HL-60 (cell line): ENCODE data around the gene DYNC1LI1.
"Not testable (repeated sequence)": the region's sequence is repeated elsewhere in the genome, so short reads cannot be mapped to it uniquely, and the experiment has no call there.

Experiments
- DNase-seq, 2 experiments: peaks; one replicate each; pipeline ENCODE4 v3.0.0-alpha.2; 2010 to 2020; ENCODE audit warnings: low read depth in 1 of 2, low spot score in 1 of 2
- H3K27ac ChIP-seq: fragments of 250-450 bp; sonication (Bioruptor Pico); replicated peaks from 2 replicates; pipeline ENCODE4 v1.5.1; 2020; ENCODE audit warnings: mild to moderate bottlenecking, moderate library complexity
- H3K27me3 ChIP-seq: fragments of 250-450 bp; sonication (Bioruptor Pico); 2 replicates; pipeline ENCODE4 v1.5.1; 2021; ENCODE audit warnings: mild to moderate bottlenecking, moderate library complexity; ENCODE audit not compliant: insufficient read depth, poor library complexity, severe bottlenecking
- H3K4me3 ChIP-seq: replicated peaks from 2 replicates; pipeline ENCODE4 v1.5.1; 2011; ENCODE audit warnings: mild to moderate bottlenecking, control low read depth, low read length; ENCODE audit not compliant: insufficient read depth
- GABPA ChIP-seq: IDR thresholded peaks from 2 replicates; pipeline ENCODE4 v1.6.1; 2012; ENCODE audit warnings: low read depth
- POLR2AphosphoS5 ChIP-seq: IDR thresholded peaks from 2 replicates; pipeline ENCODE4 v1.6.1; 2012; ENCODE audit warnings: low read depth
- SPI1 ChIP-seq: IDR thresholded peaks from 2 replicates; pipeline ENCODE4 v1.6.1; 2012; ENCODE audit warnings: low read depth, mild to moderate bottlenecking, borderline replicate concordance
- TF ChIP-seq, protein P1 (sequence below): IDR thresholded peaks from 2 replicates; pipeline ENCODE4 v1.6.1; 2012; ENCODE audit warnings: low read depth; ENCODE audit not compliant: insufficient replicate concordance
- TF ChIP-seq, protein P2 (sequence below): IDR thresholded peaks from one replicate; pipeline ENCODE4 v1.5.1; 2011; ENCODE audit warnings: low read length, control low read depth, inconsistent platforms; ENCODE audit not compliant: insufficient read depth

DYNC1LI1 gene

DNA sequence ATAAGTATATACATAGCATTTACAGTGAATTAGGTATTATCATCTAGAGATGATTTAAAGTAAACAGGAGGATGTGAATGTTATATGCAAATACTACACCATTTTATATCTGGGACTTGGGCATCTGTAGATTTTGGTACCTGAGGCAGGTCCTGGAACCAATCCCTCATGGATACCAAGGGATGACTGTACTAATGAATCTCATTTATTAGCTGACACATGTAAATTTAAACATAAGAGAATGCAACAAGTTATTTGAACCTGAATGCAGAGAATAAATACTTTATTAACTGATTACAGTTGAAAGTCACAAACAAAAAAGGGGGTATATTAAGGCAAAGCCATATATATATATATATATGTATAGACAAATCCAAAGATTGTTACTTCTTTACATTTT, 44.9 kb downstream of the DYNC1LI1 start:
- Histone ChIP-seq H3K4me3 (no peak overlapping the region), H3K27ac (no peak overlapping the region), H3K27me3 (no peaks in the 10 kb centered on the region)
- TF ChIP-seq SPI1: no peak
- TF ChIP-seq GABPA: no peak
- TF ChIP-seq, protein P1, sequence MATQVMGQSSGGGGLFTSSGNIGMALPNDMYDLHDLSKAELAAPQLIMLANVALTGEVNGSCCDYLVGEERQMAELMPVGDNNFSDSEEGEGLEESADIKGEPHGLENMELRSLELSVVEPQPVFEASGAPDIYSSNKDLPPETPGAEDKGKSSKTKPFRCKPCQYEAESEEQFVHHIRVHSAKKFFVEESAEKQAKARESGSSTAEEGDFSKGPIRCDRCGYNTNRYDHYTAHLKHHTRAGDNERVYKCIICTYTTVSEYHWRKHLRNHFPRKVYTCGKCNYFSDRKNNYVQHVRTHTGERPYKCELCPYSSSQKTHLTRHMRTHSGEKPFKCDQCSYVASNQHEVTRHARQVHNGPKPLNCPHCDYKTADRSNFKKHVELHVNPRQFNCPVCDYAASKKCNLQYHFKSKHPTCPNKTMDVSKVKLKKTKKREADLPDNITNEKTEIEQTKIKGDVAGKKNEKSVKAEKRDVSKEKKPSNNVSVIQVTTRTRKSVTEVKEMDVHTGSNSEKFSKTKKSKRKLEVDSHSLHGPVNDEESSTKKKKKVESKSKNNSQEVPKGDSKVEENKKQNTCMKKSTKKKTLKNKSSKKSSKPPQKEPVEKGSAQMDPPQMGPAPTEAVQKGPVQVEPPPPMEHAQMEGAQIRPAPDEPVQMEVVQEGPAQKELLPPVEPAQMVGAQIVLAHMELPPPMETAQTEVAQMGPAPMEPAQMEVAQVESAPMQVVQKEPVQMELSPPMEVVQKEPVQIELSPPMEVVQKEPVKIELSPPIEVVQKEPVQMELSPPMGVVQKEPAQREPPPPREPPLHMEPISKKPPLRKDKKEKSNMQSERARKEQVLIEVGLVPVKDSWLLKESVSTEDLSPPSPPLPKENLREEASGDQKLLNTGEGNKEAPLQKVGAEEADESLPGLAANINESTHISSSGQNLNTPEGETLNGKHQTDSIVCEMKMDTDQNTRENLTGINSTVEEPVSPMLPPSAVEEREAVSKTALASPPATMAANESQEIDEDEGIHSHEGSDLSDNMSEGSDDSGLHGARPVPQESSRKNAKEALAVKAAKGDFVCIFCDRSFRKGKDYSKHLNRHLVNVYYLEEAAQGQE: no peak
- TF ChIP-seq, protein P2, sequence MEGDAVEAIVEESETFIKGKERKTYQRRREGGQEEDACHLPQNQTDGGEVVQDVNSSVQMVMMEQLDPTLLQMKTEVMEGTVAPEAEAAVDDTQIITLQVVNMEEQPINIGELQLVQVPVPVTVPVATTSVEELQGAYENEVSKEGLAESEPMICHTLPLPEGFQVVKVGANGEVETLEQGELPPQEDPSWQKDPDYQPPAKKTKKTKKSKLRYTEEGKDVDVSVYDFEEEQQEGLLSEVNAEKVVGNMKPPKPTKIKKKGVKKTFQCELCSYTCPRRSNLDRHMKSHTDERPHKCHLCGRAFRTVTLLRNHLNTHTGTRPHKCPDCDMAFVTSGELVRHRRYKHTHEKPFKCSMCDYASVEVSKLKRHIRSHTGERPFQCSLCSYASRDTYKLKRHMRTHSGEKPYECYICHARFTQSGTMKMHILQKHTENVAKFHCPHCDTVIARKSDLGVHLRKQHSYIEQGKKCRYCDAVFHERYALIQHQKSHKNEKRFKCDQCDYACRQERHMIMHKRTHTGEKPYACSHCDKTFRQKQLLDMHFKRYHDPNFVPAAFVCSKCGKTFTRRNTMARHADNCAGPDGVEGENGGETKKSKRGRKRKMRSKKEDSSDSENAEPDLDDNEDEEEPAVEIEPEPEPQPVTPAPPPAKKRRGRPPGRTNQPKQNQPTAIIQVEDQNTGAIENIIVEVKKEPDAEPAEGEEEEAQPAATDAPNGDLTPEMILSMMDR: no peak
- TF ChIP-seq POLR2AphosphoS5: no peak
- no peak for DNase-seq

DNA sequence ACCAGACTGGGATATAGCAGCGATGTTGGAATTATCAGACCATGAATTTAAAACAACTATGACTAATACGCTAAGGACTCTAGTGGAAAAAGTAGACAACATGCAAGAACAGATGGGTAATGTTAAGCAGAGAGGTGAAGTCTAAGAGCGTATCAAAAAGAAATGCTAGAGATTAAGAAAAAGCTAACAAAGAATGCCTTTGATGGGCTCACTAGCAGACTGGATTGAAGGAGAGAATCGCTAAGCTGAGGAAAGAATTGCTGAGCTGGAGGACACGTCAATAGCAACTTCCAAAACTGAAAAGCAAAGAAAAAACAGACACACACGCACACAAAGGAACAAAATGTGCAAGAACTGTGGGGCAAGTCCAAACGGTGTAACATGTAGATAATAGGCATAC, 48.0 kb downstream of the DYNC1LI1 start:
- TF ChIP-seq GABPA: no peak
- TF ChIP-seq, protein P1: no peak
- no peak for TF ChIP-seq POLR2AphosphoS5
- TF ChIP-seq, protein P2: no peak
- TF ChIP-seq SPI1: no peak
- Histone ChIP-seq H3K27me3 (no peaks in the 10 kb centered on the region), H3K4me3 (no peak overlapping the region), H3K27ac (no peak overlapping the region)
- DNase-seq: no peak

DNA sequence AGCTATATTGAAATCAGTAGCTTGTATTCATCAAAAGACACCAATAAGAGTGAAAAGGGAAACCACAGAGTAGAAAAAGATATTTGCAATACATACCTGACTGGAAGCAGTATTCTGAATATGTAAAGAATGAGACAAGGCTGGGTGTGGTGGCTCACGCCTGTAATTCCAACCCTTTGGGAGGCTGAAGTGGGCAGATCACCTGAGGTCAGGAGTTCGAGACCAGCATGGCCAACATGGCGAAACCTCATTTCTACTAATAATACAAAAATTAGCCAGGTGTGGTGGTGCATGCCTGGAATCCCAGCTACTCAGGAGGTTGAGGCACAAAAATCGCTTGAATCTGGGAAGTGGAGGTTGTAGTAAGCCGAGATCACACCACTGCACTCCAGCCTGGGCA, 51.7 kb downstream of the DYNC1LI1 start:
- not testable (repeated sequence) for H3K27ac ChIP-seq, DNase-seq, H3K4me3 ChIP-seq, H3K27me3 ChIP-seq

DNA sequence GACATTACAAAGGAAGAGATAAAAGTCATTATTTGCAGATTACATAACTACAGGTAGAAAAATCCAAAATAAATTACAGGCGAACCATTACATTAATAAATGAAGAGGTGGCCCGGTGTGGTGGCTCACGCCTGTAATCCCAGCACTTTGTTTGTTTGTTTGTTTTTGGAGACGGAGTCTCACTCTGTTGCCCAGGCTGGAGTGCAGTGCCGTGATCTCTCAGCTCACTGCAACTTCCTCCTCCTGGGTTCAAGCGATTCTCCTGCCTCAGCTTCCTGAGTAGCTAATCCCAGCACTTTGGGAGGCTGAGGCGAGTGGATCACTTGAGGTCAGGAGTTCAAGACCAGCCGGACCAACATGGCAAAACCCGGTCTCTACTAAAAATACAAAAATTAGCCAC, 53.9 kb downstream of the DYNC1LI1 start:
- not testable (repeated sequence) for H3K4me3 ChIP-seq, DNase-seq, H3K27me3 ChIP-seq
- peak overlapping the region; percentile 60 for H3K27ac ChIP-seq

DNA sequence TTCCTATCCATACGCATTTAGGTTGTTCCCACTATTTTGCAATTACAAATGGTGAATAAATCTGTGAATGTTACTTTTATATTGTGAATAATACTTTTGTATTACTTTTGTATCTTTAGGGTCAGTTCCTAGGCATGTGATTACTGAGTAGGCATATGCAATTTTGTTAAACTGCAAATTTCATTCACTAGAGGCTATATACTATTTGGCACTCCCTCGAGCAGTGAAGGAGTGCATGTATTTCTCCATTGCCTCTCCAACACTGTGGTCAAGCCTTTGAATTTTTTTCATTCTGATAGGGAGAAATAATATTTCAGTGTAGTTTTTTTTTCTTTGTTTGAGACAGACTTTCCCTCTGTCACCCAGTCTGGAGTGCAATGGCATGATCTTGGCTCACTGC, 59.7 kb downstream of the DYNC1LI1 start:
- TF ChIP-seq, protein P1: no peak
- TF ChIP-seq POLR2AphosphoS5 (no peak), GABPA (no peak), SPI1 (no peak)
- TF ChIP-seq, protein P2: no peak
- DNase-seq: no peak
- Histone ChIP-seq H3K27ac (no peak overlapping the region), H3K4me3 (no peak overlapping the region), H3K27me3 (no peaks in the 10 kb centered on the region)
